K562 (cell line): ENCODE measurements around the gene HDLBP. TPM values are rescaled to one million over a fixed set of nuclear protein-coding genes. Genes with fewer than 3 reads are reported as not detected.

ENCODE experiments used
- ATAC-seq: fragments of 200-7000 bp; cut with Tn5 transposase; 3 replicates; pipeline ENCODE4 v1.9.1; 2020; ENCODE audit warnings: moderate library complexity
- BruUV-seq: library from RNA; stranded (reverse); fragments of 400-500 nt; replicated peaks from 2 replicates; lab custom pipeline; 2021; lab: Mats Ljungman, UMichigan
- CTCF ChIA-PET: fragments of 300-600 bp; formaldehyde crosslinking; extraction: SDS; loops from one replicate; lab custom pipeline; 2021; ENCODE audit warnings: low intra/inter-chr PET ratio; lab: Yijun Ruan, JAX
- POLR2A ChIA-PET: fragments of 300-600, 350-650 bp; sonication (Branson Sonifier 250); formaldehyde crosslinking; extraction: SDS; loops from one replicate; lab custom pipeline; 2021; ENCODE audit warnings: antibody characterized with exemption, inconsistent platforms; lab: Yijun Ruan, JAX
- DNase-seq, 4 experiments: peaks; one replicate each; pipeline versions ENCODE4 v3.0.0 to v3.0.0-alpha.2; 2011 to 2018; ENCODE audit warnings: low spot score in 3 of 4, mixed read lengths in 3 of 4; ENCODE audit errors: extremely low read depth in 1 of 4
- FAIRE-seq: peaks from 2 replicates; lab custom pipeline; 2011; peaks lifted over from hg19 to GRCh38; lab: Jason Lieb, UNC
- H2AFZ ChIP-seq: 2 replicates; pipeline ENCODE4 v1.6.0; 2011; ENCODE audit warnings: low read depth, low read length, control low read depth, inconsistent platforms
- H3K27ac ChIP-seq: fragments of 200-600 bp; 3 replicates; pipeline ENCODE4 v1.8.0; 2011; ENCODE audit warnings: low read depth, mild to moderate bottlenecking, control low read depth, inconsistent platforms, low read length, moderate library complexity, mixed read lengths; ENCODE audit errors: extremely low read depth
- H3K27me3 ChIP-seq, 2 experiments: fragments of 300-600 bp in 1 of 2; 2 replicates in 1 of 2; 3 replicates in 1 of 2; pipeline versions ENCODE4 v1.6.0 to v1.8.0; 2011; ENCODE audit warnings: inconsistent platforms in 2 of 2, low read length in 2 of 2, mild to moderate bottlenecking in 1 of 2, mixed read lengths in 1 of 2, moderate library complexity in 1 of 2; ENCODE audit not compliant: control insufficient read depth in 2 of 2, insufficient read depth in 2 of 2
- H3K36me3 ChIP-seq: fragments of 300-600 bp; 3 replicates; pipeline ENCODE4 v1.8.0; 2011; ENCODE audit warnings: mild to moderate bottlenecking, low read length, inconsistent platforms; ENCODE audit not compliant: control insufficient read depth, insufficient read depth
- H3K4me1 ChIP-seq, 2 experiments: fragments of 200-600 bp in 1 of 2; replicated peaks in 1 of 2; 2 replicates in 1 of 2; 3 replicates in 1 of 2; pipeline versions ENCODE4 v1.5.1 to v1.8.0; 2011; ENCODE audit warnings: inconsistent platforms in 2 of 2, low read length in 2 of 2, mild to moderate bottlenecking in 1 of 2, mixed read lengths in 1 of 2, moderate library complexity in 1 of 2; ENCODE audit not compliant: control insufficient read depth in 2 of 2, insufficient read depth in 2 of 2
- H3K4me2 ChIP-seq: 2 replicates; pipeline ENCODE4 v1.6.1; 2011; ENCODE audit warnings: low read length, control low read depth, inconsistent platforms, mixed read lengths; ENCODE audit not compliant: insufficient read depth
- H3K4me3 ChIP-seq: fragments of 200-600 bp; sonication (generic), shearing (Covaris generic); 2 replicates; pipeline ENCODE4 v1.5.1; 2016; ENCODE audit warnings: control low read depth, inconsistent platforms
- H3K79me2 ChIP-seq: fragments of 200-600 bp; 3 replicates; pipeline ENCODE4 v1.8.0; 2011; ENCODE audit warnings: low read length, inconsistent platforms; ENCODE audit not compliant: control insufficient read depth, insufficient read depth
- H3K9ac ChIP-seq, 2 experiments: 2 replicates each; pipeline versions ENCODE4 v1.6.0 to v1.6.1; 2011; ENCODE audit warnings: low read depth in 2 of 2, low read length in 2 of 2, control low read depth in 1 of 2, inconsistent platforms in 1 of 2, mild to moderate bottlenecking in 1 of 2, mixed read lengths in 1 of 2; ENCODE audit not compliant: insufficient read depth in 1 of 2
- H3K9me1 ChIP-seq: one replicate; pipeline ENCODE4 v1.6.0; 2011; ENCODE audit warnings: inconsistent platforms, mild to moderate bottlenecking, low read length, moderate library complexity; ENCODE audit not compliant: control insufficient read depth, insufficient read depth
- H3K9me3 ChIP-seq: replicated peaks from 2 replicates; pipeline ENCODE4 v1.5.1; 2011; ENCODE audit warnings: low read depth, low read length, inconsistent platforms; ENCODE audit not compliant: control insufficient read depth, insufficient read depth
- H4K20me1 ChIP-seq: replicated peaks from 2 replicates; pipeline ENCODE4 v1.6.1; 2011; ENCODE audit warnings: low read length, inconsistent platforms, mixed read lengths; ENCODE audit not compliant: control insufficient read depth, insufficient read depth
- ADNP ChIP-seq: fragments of 200-800 bp; sonication (Bioruptor generic); IDR thresholded peaks from 2 replicates; pipeline ENCODE4 v1.6.1; 2016; ENCODE audit warnings: missing genetic modification characterization, missing compliant biosample characterization
- CC2D1A ChIP-seq: fragments of 450-650 bp; IDR thresholded peaks from 2 replicates; pipeline ENCODE4 v1.6.1; 2017; ENCODE audit warnings: mild to moderate bottlenecking
- CHD1 ChIP-seq: fragments of 200-600 bp; sonication (generic); IDR thresholded peaks from one replicate; pipeline ENCODE4 v1.6.1; 2012; ENCODE audit warnings: mild to moderate bottlenecking, moderate library complexity, low read length, inconsistent platforms
- DPF2 ChIP-seq: fragments of 450-650 bp; IDR thresholded peaks from 2 replicates; pipeline ENCODE4 v1.6.1; 2016
- GABPB2 ChIP-seq: fragments of 250-450 bp; sonication (Bioruptor Pico); conservative IDR thresholded peaks from 2 replicates; pipeline ENCODE4 v1.5.1; 2021; ENCODE audit warnings: mild to moderate bottlenecking
- HNRNPL ChIP-seq: fragments of 200-400 bp; formaldehyde crosslinking; IDR thresholded peaks from 2 replicates; pipeline ENCODE4 v1.6.1; 2017; ENCODE audit warnings: low read depth, mild to moderate bottlenecking, low read length
- NCOA6 ChIP-seq: fragments of 450-650 bp; IDR thresholded peaks from 2 replicates; pipeline ENCODE4 v1.6.1; 2017; ENCODE audit warnings: mild to moderate bottlenecking
- NR3C1 ChIP-seq: sonication (generic); formaldehyde crosslinking; IDR thresholded peaks from 2 replicates; pipeline ENCODE4 v1.8.1; 2022; ENCODE audit warnings: missing genetic modification reagents
- PTTG1 ChIP-seq: fragments of 450-650 bp; IDR thresholded peaks from 2 replicates; pipeline ENCODE4 v1.6.1; 2016; ENCODE audit warnings: low read depth, mild to moderate bottlenecking, missing genetic modification characterization, missing compliant biosample characterization
- SOX6 ChIP-seq: fragments of 450-650 bp; IDR thresholded peaks from 2 replicates; pipeline ENCODE4 v1.6.1; 2014; ENCODE audit warnings: mild to moderate bottlenecking
- ZBED1 ChIP-seq: IDR thresholded peaks from 2 replicates; pipeline ENCODE4 v1.6.1; 2014
- ZBTB8A ChIP-seq: fragments of 450-650 bp; IDR thresholded peaks from 2 replicates; pipeline ENCODE4 v1.6.1; 2018; ENCODE audit warnings: mild to moderate bottlenecking, moderate library complexity; ENCODE audit not compliant: partially characterized antibody
- ZNF134 ChIP-seq: fragments of 250-450 bp; sonication (Bioruptor Pico); conservative IDR thresholded peaks from 2 replicates; pipeline ENCODE4 v1.4.0; 2020
- WGBS: fragments of 100-300 bp; shearing (Covaris generic); methylation state at CpG from one replicate; pipeline ENCODE4 v1.1.6; 2016; ENCODE audit warnings: low coverage, mixed read lengths; ENCODE audit not compliant: insufficient coverage; ENCODE audit errors: missing lambda C conversion rate; 5-methylcytosine and 5-hydroxymethylcytosine counted together
- in situ Hi-C: fragments of 300-500 bp; cut with MboI; formaldehyde crosslinking; loops from 4 replicates; pipeline ENCODE4 v1.15.0; 2018; ENCODE audit warnings: inconsistent platforms, mixed read lengths
- intact Hi-C: fragments of 100-400 bp; cut with micrococcal nuclease; formaldehyde crosslinking; loops from 2 replicates; pipeline ENCODE4 v1.14.2; 2022
- polyA plus RNA-seq, 8 experiments: library from polyadenylated mRNA; depleted of rRNA in 4 of 8; stranded (reverse) in 5 of 8; unstranded in 3 of 8; fragments of >200 nt; fragmentation: Nextera tagmentation in 2 of 8; fragmentation: Illumina TruSeq in 1 of 8; extraction: Ambion mirVana in 2 of 8; extraction: Trizol in 1 of 8; gene quantifications; 2 replicates each; pipeline versions ENCODE4 v1.2.1 to v1.2.3, GENCODE V29; 2011 to 2014; ENCODE audit warnings: inconsistent platforms in 1 of 8, missing spikeins in 1 of 8
- total RNA-seq, 7 experiments: library from RNA; depleted of rRNA in 6 of 7; stranded (reverse); fragments of >200 nt in 6 of 7; fragmentation: Illumina TruSeq in 2 of 7; extraction: Trizol in 2 of 7; gene quantifications; 2 replicates each; pipeline versions ENCODE4 v1.2.1 to v1.2.3, GENCODE V29; 2011 to 2021; ENCODE audit warnings: low replicate concordance in 1 of 7
- TF ChIP-seq, protein P1 (sequence below): IDR thresholded peaks from 2 replicates; pipeline ENCODE4 v1.6.1; 2011; ENCODE audit warnings: borderline replicate concordance, low read depth, mild to moderate bottlenecking, moderate library complexity, low read length; ENCODE audit not compliant: insufficient read depth, poor library complexity, severe bottlenecking
- TF ChIP-seq, protein P2 (sequence below): IDR thresholded peaks from 2 replicates; pipeline ENCODE4 v1.6.1; 2012; ENCODE audit warnings: low read depth, low read length, improper control_type of control experiment, borderline replicate concordance

The HDLBP gene
- total and polyA plus RNA-seq, 9 of the 15 experiments (the other 6 are each of a cell fraction or from before 2014, with no cell fraction given), result 24.4 to 378 (median 146) TPM

DNA sequence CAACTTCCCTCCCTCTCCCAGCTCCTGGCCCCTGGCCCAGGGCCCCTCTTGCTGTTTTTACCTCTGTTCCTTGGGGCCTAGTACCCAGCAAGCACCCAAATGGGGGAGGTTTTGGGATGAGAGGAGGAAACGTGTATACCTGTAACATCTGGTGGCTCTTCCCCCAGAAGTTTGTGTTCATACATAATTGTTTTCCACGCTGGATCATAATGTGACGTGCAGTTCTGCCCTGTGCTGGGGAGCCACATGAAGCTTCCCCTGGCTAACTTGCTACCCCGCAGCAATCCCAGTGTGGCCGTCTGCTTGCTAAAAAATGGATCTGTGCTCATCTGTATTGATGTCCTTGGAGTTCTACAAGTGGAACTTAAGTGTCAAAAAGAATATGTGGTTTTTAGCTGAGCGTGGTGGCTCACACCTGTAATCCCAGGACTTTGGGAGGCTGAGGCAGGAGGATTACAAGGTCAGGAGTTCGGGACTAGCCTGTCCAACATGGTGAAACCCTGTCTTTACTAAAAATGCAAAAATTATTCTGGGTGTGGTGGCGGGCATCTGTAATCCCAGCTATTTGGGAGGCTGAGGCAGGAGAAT is 90.5 kb downstream of the HDLBP start:
- Histone ChIP-seq H2AFZ (no peak overlapping the region), H3K4me2 (no peak overlapping the region), H3K4me3 (no peak overlapping the region), H3K36me3 (peaks cover 42% of the 10 kb centered on the region; the same call in 2 of the 3 replicates), H4K20me1 (peaks cover 11% of the 10 kb centered on the region; the same call in 1 of the 2 replicates), H3K4me1 (peaks cover 2 to 31% of the 10 kb centered on the region in 2 experiments; a peak in 3 of 5 replicates), H3K9me3 (no peaks in the 10 kb centered on the region), H3K27ac (no peak overlapping the region), H3K79me2 (peaks cover 4% of the 10 kb centered on the region), H3K27me3 (no peaks in the 10 kb centered on the region), H3K9ac (no peak overlapping the region), H3K9me1 (peaks cover 8% of the 10 kb centered on the region)
- no TSS peak for BruUV-seq
- DNase-seq (no peak), ATAC-seq (no peak), FAIRE-seq (no peak)
- ChIA-PET CTCF (no interaction called here), POLR2A (interaction anchor here (0.5 to 1.3 kb wide), 4 partner anchors 9 to 243 kb away, joined by 3 to 7 read pairs (median 3); no protein-coding TSS in a partner anchor)
- no peak for TF ChIP-seq SOX6
- TF ChIP-seq, protein P1, sequence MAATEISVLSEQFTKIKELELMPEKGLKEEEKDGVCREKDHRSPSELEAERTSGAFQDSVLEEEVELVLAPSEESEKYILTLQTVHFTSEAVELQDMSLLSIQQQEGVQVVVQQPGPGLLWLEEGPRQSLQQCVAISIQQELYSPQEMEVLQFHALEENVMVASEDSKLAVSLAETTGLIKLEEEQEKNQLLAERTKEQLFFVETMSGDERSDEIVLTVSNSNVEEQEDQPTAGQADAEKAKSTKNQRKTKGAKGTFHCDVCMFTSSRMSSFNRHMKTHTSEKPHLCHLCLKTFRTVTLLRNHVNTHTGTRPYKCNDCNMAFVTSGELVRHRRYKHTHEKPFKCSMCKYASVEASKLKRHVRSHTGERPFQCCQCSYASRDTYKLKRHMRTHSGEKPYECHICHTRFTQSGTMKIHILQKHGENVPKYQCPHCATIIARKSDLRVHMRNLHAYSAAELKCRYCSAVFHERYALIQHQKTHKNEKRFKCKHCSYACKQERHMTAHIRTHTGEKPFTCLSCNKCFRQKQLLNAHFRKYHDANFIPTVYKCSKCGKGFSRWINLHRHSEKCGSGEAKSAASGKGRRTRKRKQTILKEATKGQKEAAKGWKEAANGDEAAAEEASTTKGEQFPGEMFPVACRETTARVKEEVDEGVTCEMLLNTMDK, result no peak
- TF ChIP-seq GABPB2 (CRISPR knock-in tag), result no peak
- TF ChIP-seq ADNP (tag), result no peak
- no peak for TF ChIP-seq HNRNPL
- TF ChIP-seq ZNF134, result no peak
- TF ChIP-seq CC2D1A, result no peak
- TF ChIP-seq, protein P2, sequence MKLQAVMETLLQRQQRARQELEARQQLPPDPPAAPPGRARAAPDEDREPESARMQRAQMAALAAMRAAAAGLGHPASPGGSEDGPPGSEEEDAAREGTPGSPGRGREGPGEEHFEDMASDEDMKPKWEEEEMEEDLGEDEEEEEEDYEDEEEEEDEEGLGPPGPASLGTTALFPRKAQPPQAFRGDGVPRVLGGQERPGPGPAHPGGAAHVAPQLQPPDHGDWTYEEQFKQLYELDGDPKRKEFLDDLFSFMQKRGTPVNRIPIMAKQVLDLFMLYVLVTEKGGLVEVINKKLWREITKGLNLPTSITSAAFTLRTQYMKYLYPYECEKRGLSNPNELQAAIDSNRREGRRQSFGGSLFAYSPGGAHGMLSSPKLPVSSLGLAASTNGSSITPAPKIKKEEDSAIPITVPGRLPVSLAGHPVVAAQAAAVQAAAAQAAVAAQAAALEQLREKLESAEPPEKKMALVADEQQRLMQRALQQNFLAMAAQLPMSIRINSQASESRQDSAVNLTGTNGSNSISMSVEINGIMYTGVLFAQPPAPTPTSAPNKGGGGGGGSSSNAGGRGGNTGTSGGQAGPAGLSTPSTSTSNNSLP, result no peak
- TF ChIP-seq ZBED1, result no peak
- TF ChIP-seq NR3C1 (CRISPR knock-in tag), result no peak
- no peak for TF ChIP-seq PTTG1 (tag)
- no peak for TF ChIP-seq CHD1
- no peak for TF ChIP-seq NCOA6
- TF ChIP-seq DPF2, result no peak
- TF ChIP-seq ZBTB8A, result no peak
- in situ Hi-C loops (no loop called here), intact Hi-C loops (no loop called here)
- 84% methylated on average over 7 of the region's 8 CpGs for WGBS
